Measurements from ENCODE around the gene ATP9A.

GRCh38 chr20:51715856-51716185 lies 52.4 kb downstream of the ATP9A start:
- TF ChIP-seq CTCF (IDR thresholded peaks at IDR 0.05) (no peak), POLR2A (IDR thresholded peaks at IDR 0.05) (no peak), POLR2AphosphoS5 (IDR thresholded peaks at IDR 0.05) (no peak)
